Measurements from ENCODE around the gene DGKH.
"Not testable (repeated sequence)": the region's sequence is repeated elsewhere in the genome, so short reads cannot be mapped to it uniquely, and the experiment has no call there.

DGKH gene

DNA sequence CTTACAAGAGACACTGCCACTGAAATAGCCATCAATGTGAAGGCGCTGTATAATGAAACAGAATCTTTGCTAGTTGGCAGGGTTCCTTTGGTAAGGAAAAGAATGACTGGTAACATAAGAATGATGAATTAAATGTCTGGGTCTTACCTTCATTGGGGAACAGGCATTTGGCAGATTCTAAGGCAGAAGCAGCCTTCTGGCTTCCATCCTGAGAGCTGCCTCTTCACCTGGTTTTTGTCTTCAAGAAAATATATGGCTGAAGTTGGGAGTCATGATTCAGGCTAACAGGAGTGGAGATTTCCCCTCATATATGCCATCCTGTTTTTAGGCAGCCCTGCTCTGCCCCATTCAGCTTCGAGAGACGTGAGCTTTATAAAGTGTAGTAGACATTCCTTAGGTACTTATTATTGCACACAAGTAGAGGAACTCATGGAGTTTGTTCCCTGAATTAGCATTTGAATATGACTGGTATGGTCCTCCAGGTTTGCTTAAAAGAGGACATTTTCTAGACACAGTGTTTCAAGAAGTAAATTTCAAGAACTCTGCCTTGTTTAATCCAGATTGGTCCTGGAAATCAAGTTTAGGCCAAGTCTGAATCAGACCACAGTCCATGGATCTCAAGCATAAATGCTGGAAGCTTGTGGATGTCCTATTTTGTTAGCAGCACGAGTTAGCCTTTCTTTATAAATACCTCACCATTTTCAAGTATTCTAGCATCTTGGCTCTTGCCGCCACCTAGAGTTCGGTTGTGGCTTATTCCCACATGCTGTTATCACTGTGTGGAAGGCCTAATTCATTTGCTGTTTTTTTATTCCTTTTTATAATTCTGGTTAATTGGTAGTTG lies 167.4 kb downstream of the DGKH start:
- no peaks in the 10 kb centered on the region for H3K9me3 ChIP-seq (ENCODE audit: control insufficient read depth, insufficient read depth, low read length)
- no peaks in the 10 kb centered on the region for H3K36me3 ChIP-seq (ENCODE audit: insufficient read depth, low read length)
- H3K9ac ChIP-seq (ENCODE audit: low read depth, low read length), result no peak overlapping the region
- H3K4me1 ChIP-seq (ENCODE audit: insufficient read depth, low read length), result peaks cover 9% of the 10 kb centered on the region

DNA sequence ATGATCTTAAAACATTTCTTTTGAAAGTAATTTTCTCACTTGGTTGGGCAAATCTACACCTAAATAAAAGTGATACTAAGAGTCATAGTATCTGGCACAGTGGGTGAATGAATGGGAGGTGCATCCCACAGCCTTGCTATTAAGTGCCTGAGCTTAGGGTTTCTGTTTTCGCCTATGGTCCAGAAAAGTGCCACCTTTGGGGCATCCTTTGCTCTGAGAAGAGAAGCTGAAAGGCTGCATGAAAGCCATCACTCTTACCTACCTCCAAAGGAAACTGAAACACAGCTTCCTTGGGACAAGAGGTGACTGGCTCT lies 167.9 kb downstream of the DGKH start:
- no peaks in the 10 kb centered on the region for H3K36me3 ChIP-seq (ENCODE audit: insufficient read depth, low read length)
- H3K4me1 ChIP-seq (ENCODE audit: insufficient read depth, low read length), result peaks cover 14% of the 10 kb centered on the region
- H3K9ac ChIP-seq (ENCODE audit: low read depth, low read length), result no peak overlapping the region
- H3K9me3 ChIP-seq (ENCODE audit: control insufficient read depth, insufficient read depth, low read length), result no peaks in the 10 kb centered on the region

DNA sequence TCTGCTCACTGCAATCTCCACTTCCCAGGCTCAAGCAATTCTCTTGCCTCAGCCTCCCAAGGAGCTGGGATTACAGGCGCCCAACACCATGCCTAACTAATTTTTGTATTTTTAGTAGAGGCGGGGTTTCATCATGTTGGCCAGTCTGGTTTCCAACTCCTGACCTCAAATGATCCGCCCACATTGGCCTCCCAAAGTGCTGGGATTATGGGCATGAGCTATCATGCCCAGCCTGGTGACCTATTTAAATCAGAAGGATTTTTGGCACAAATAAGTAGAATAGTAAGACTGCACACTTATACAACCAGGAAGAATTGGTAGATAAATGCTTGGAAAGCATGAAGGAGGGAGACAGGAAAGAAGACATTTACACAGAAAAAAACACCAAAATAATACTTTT lies 170.1 kb downstream of the DGKH start:
- H3K36me3 ChIP-seq (ENCODE audit: insufficient read depth, low read length), result no peaks in the 10 kb centered on the region
- H3K9ac ChIP-seq (ENCODE audit: low read depth, low read length), result no peak overlapping the region
- H3K9me3 ChIP-seq (ENCODE audit: control insufficient read depth, insufficient read depth, low read length), result no peaks in the 10 kb centered on the region
- peaks cover 21% of the 10 kb centered on the region for H3K4me1 ChIP-seq (ENCODE audit: insufficient read depth, low read length)

DNA sequence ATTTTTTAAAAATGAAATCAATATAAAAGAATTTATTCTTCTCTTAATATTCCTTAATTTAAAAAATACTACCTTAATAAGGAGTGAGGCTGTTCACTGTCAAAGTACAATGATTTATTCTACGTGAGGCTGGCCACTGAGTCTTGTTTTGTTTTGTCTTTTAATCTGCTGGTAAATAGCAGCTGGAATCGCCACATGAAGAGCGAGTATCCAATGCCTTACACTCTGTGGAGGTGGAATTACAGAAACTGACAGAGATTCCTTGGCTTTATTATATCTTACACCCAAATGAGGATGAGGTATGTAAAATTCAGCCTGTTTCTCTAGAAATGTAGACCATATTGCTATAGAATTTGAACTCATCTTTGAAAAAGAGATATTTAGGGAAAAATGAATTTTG lies 170.6 kb downstream of the DGKH start:
- Histone ChIP-seq H3K36me3 (ENCODE audit: insufficient read depth, low read length) (no peaks in the 10 kb centered on the region), H3K9ac (ENCODE audit: low read depth, low read length) (no peak overlapping the region), H3K4me1 (ENCODE audit: insufficient read depth, low read length) (peaks cover 21% of the 10 kb centered on the region), H3K9me3 (ENCODE audit: control insufficient read depth, insufficient read depth, low read length) (no peaks in the 10 kb centered on the region)

DNA sequence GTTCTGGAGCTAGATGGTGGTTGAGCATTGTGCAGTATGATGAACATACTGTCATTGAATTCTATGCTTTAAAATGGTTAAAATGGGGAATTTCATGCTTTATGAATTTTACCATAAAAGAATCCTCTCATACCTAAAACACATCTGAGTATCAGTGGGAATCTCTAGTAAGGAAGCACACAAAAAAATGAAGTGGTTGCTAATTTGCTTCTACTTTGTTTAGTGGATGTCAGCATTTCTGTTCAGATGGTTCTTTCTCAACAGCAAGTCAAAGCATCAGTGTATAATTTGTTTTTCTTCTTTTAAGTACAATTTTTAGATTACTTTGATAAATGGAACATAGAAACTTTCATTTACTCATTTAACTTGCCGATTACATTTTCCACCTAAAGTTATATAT lies 171.4 kb downstream of the DGKH start:
- no peak overlapping the region for H3K9ac ChIP-seq (ENCODE audit: low read depth, low read length)
- no peaks in the 10 kb centered on the region for H3K36me3 ChIP-seq (ENCODE audit: insufficient read depth, low read length)
- H3K9me3 ChIP-seq (ENCODE audit: control insufficient read depth, insufficient read depth, low read length), result no peaks in the 10 kb centered on the region
- H3K4me1 ChIP-seq (ENCODE audit: insufficient read depth, low read length), result peaks cover 21% of the 10 kb centered on the region

DNA sequence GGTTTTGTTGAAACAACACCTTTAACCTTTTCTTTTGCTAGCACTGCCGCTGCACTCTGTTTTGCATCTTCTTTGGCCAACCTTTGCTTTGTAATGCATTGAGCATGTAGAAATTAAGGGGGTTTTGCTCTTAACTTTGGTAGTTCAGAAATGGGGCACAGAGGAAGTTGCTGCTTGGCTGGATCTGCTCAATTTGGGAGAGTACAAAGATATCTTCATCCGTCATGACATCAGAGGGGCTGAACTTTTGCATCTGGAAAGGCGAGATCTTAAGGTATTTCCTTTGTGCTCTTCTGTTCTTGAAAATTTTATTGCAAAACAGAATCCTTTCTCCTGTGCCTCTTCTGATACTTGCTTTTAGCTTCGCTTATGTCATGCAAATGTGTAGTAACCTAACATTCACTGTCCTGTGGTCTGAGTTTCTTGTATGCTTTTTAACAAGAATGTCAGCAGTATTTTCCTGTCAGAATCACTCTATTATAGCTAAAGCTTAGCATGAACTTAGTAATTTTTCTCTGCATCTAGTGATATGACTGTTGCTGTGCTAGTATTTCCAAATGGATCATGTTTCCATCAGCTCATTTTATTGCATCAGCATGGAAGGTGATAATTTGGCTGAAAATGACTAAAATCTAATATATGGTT lies 172.8 kb downstream of the DGKH start:
- Histone ChIP-seq H3K4me1 (ENCODE audit: insufficient read depth, low read length) (peaks cover 14% of the 10 kb centered on the region), H3K9me3 (ENCODE audit: control insufficient read depth, insufficient read depth, low read length) (no peaks in the 10 kb centered on the region), H3K9ac (ENCODE audit: low read depth, low read length) (no peak overlapping the region), H3K36me3 (ENCODE audit: insufficient read depth, low read length) (no peaks in the 10 kb centered on the region; the same call in 1 of the 2 replicates)

DNA sequence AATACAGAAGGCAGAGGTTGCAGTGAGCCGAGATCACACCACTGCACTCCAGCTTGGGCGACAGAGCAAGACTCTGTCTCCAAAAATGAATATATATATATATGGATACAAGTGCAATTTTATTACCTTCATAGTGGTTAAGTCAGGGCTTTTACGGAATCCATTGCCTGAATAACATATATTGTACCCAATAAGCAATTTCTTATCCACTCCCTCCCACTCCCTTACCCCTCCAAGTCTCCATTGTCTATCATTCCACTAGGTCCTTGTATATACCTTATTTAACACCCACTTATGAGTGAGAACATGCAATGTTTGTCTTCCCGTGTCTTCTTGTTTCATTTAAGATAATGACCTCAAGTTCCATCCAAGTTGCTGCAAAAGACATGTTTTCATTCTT lies 175.2 kb downstream of the DGKH start:
- no peak overlapping the region for H3K9ac ChIP-seq (ENCODE audit: low read depth, low read length)
- H3K4me1 ChIP-seq (ENCODE audit: insufficient read depth, low read length), result peaks cover 14% of the 10 kb centered on the region
- no peaks in the 10 kb centered on the region; the same call in 1 of the 2 replicates for H3K36me3 ChIP-seq (ENCODE audit: insufficient read depth, low read length)
- H3K9me3 ChIP-seq (ENCODE audit: control insufficient read depth, insufficient read depth, low read length), result no peaks in the 10 kb centered on the region

DNA sequence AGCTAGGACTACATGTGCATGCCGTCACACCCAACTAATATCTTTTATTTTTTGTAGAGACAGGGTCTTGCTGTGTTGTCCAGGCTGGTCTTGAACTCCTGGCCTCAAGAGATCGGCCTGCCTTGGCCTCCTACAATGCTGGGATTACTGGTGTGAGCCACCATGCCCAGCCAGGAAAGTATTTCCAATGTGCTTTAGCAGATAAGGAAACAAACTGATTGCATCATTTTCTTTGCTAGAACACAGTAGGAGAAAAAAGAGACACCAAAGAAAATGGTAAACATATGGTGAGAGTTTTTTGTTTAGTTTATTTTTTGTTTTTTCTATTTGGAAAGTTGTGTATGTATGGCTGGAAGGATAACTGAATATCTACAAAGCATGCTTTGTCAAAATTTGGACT lies 176.6 kb downstream of the DGKH start:
- peaks cover 14% of the 10 kb centered on the region for H3K4me1 ChIP-seq (ENCODE audit: insufficient read depth, low read length)
- H3K9me3 ChIP-seq (ENCODE audit: control insufficient read depth, insufficient read depth, low read length), result no peaks in the 10 kb centered on the region
- H3K9ac ChIP-seq (ENCODE audit: low read depth, low read length), result no peak overlapping the region
- no peaks in the 10 kb centered on the region; the same call in 1 of the 2 replicates for H3K36me3 ChIP-seq (ENCODE audit: insufficient read depth, low read length)

DNA sequence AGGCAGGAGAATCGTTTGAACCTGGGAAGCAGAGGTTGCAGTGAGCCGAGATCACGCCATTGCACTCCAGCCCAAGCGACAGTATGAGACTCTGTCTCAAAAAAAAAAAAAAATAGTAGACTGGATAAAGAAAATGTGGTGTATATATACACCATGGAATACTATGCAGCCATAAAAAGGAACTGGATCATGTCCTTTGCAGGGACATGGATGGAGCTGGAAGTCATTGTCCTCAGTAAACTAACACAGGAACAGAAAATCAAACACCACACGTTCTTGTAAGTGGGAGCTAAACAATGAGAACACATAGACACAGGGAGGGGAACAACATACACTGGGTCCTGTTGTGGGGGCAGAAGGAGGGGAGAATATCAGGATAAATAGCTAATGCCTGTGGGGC lies 178.3 kb downstream of the DGKH start:
- not testable (repeated sequence) for H3K36me3 ChIP-seq (ENCODE audit: insufficient read depth, low read length)

DNA sequence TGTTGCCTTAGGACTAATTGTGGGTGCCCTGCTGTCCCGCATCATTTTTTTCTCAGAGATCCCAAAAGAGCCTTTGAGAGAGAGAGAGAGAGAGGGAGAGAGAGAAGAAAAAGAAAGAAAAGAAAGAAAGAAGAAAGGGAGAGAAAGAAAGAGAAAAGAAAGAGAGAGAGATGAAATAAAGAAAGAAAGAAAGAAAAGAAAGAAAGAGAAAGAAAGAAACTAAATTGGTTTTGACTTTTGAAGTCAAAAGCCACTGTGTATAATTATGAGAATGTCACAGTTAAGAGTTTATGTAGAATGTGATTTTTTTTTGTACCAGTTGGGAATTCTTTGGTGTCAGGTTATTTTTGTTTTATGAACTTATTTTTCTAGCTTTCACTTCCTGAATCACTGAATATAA lies 180.1 kb downstream of the DGKH start:
- no peaks in the 10 kb centered on the region for H3K9me3 ChIP-seq (ENCODE audit: control insufficient read depth, insufficient read depth, low read length)
- no peaks in the 10 kb centered on the region for H3K4me1 ChIP-seq (ENCODE audit: insufficient read depth, low read length)
- no peak overlapping the region for H3K9ac ChIP-seq (ENCODE audit: low read depth, low read length)
- no peaks in the 10 kb centered on the region; the same call in 1 of the 2 replicates for H3K36me3 ChIP-seq (ENCODE audit: insufficient read depth, low read length)

More for the DNA sequence above, 178.3 kb downstream of the DGKH start:
- H3K9me3 ChIP-seq (ENCODE audit: control insufficient read depth, insufficient read depth, low read length); H3K4me1 ChIP-seq (ENCODE audit: insufficient read depth, low read length); H3K9ac ChIP-seq (ENCODE audit: low read depth, low read length): not testable (repeated sequence)

DNA sequence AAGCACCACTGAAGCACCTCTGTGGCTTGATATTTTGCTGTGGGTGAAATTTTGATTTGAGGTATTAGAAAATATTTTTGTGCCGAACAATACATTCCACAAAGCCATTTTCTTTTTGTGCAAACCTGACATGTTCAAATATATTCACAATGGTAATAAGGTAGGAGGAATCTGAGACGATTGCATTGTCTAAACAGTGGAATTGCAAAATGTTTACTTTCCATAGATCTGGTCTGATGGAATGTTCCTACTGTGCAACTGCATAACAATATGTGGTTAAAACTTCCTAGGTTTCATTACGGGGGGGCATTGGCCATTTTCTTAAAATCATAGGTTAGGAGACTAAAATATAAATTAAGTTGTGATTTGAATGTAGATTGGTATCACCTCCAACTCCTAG lies 180.8 kb downstream of the DGKH start:
- H3K4me1 ChIP-seq (ENCODE audit: insufficient read depth, low read length), result no peaks in the 10 kb centered on the region
- H3K9ac ChIP-seq (ENCODE audit: low read depth, low read length), result no peak overlapping the region
- H3K9me3 ChIP-seq (ENCODE audit: control insufficient read depth, insufficient read depth, low read length), result no peaks in the 10 kb centered on the region
- H3K36me3 ChIP-seq (ENCODE audit: insufficient read depth, low read length), result no peaks in the 10 kb centered on the region; the same call in 1 of the 2 replicates

DNA sequence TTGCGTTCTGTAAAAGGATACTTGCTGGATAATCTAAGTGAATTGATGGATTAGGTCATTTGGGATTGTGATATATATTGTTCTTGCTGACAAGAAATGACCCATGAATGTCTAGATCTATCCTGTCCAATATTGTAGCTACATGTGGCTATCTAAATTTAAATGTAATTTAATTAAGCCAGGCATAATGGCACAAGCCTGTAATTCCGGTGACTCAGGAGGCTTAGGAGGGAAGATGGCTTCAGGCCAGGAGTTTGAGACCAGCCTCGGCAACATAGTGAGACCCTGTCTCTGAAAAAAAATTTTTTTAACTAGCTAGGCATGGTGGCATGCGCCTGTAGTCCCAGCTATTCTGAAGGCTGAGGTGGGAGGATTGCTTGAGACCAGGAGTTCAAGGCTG lies 184.2 kb downstream of the DGKH start:
- no peaks in the 10 kb centered on the region for H3K9me3 ChIP-seq (ENCODE audit: control insufficient read depth, insufficient read depth, low read length)
- H3K4me1 ChIP-seq (ENCODE audit: insufficient read depth, low read length), result no peaks in the 10 kb centered on the region
- H3K36me3 ChIP-seq (ENCODE audit: insufficient read depth, low read length), result no peaks in the 10 kb centered on the region
- H3K9ac ChIP-seq (ENCODE audit: low read depth, low read length), result no peak overlapping the region

DNA sequence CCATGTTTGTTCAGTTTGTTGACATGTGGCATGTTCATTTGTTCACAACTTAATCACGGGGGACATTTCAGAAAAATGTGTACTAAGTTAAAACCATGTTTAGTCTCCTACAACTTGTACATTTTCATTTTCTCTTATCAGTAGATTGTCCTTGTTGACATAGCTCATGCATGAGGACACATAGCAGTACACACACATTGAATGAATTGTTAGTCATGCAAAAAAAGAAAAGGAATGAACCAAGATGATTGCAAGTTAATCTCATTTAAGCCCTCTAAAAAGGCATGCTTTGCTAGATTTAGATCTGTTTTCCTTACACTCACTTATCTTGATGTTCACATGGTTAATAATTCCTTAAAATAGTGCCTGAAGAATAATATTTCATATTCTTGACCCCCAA lies 185.3 kb downstream of the DGKH start:
- Histone ChIP-seq H3K4me1 (ENCODE audit: insufficient read depth, low read length) (no peaks in the 10 kb centered on the region), H3K9ac (ENCODE audit: low read depth, low read length) (no peak overlapping the region), H3K9me3 (ENCODE audit: control insufficient read depth, insufficient read depth, low read length) (no peaks in the 10 kb centered on the region), H3K36me3 (ENCODE audit: insufficient read depth, low read length) (no peaks in the 10 kb centered on the region)

DNA sequence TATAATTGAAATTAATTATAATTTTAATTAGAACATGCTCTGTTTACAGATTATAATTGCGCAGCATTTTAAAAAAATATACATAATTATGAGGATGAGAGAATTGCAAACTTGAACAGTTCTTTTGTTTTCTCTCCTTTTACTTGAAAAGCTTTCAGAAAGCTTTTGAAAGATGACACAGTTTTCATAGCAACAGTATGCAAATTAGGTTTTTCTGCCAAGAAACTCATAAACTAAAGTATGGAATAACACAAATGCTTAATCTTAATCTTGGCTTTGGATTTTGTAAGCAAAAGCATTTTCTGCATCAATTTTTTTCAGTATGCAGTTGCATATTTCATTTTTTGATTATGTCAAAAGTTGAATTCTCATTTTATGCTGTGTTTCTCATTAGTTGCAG lies 190.7 kb downstream of the DGKH start:
- Histone ChIP-seq H3K36me3 (ENCODE audit: insufficient read depth, low read length) (no peaks in the 10 kb centered on the region), H3K4me1 (ENCODE audit: insufficient read depth, low read length) (no peaks in the 10 kb centered on the region), H3K9me3 (ENCODE audit: control insufficient read depth, insufficient read depth, low read length) (no peaks in the 10 kb centered on the region), H3K9ac (ENCODE audit: low read depth, low read length) (no peak overlapping the region)

DNA sequence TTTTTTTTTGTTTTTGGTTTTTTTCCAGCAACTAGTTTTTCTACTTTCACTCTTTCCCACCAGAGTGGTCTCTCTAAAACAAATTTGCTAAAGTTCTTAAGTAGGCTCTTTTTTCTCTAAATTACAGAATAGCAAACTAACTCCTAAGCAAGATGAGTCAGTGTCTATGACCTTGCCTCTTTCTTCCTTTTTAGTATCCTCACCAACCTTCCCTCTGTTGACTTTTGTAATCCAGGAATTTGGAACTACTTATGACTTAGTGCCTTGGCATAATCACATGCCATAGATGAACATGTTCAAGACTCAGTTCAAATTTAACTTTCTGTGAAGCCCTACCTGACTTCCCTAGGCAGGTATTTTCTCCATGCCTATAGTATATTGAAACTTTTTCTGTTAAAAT lies 191.2 kb downstream of the DGKH start:
- Histone ChIP-seq H3K4me1 (ENCODE audit: insufficient read depth, low read length) (no peaks in the 10 kb centered on the region), H3K36me3 (ENCODE audit: insufficient read depth, low read length) (no peaks in the 10 kb centered on the region), H3K9me3 (ENCODE audit: control insufficient read depth, insufficient read depth, low read length) (no peaks in the 10 kb centered on the region), H3K9ac (ENCODE audit: low read depth, low read length) (no peak overlapping the region)

Data from ES-I3 (cell line).